ENCODE data around the gene COX19.

DNA sequence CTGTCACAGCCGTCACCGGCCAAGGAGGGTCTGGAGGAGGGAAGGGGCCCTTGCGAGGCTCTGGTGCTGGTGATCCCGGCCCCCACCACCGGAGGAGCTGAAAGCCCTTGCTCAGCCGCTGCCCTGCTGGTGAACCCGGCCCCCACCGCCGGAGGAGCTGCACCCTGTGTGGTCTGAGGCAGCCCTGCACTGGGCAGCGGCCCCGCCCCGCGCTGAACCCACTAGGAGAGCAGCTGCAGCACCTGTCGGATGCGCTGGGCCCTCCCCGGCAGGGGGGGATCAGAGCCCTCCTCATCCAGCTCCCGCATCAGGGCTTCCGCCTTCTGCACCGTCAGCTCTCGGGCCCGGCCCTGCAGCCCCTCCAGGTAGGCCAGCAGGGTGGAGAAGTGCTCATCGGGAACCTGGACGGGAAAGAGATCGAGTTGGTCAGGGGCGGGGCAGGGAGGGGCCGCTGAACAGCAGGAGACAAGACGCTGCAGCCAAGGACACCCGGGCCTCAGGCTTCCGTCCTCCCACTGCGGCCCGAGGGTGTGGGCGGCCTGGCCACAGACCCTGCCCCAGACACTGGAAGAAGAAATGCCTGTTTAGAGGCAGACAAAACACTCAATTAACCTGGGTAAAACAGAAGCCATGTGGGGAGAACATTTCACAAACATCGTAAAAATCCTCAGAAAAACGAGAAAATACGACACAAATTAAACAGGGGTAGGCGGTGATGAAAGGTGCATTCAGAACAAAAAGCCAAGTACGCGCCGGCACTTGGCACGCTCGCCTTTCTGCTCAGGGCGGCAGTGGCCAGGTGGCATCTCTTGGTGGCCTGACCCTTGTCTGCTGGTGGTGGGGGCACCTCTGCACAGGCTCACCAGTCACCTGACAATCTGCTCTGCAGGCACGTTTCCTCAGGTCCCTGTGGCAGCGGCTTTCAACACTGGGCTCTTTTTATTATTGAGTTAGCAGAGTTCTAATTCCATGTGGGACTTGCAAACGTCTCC is 22.4 kb upstream of the COX19 start:
- TF ChIP-seq CTCF (IDR thresholded peaks at IDR 0.05): no peak
- no peak for TF ChIP-seq POLR2A (IDR thresholded peaks at IDR 0.05; ENCODE audit: low read depth)
- no peak for TF ChIP-seq POLR2AphosphoS5 (IDR thresholded peaks at IDR 0.05)
